ENCODE data around the gene PRND.

PRND gene

DNA sequence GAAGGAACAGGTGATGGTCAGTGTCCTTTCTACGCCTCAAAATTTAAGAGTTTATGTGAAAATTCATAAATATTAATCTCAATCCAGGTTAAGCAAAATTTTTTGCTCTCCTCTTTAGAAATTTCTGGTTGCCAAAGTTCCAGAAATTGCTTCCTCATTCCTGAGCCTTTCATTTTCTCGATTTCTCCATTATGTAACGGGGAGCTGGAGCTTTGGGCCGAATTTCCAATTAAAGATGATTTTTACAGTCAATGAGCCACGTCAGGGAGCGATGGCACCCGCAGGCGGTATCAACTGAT, 35.8 kb upstream of the PRND start:
- DNase-seq (ENCODE audit: low spot score) (no peak), ATAC-seq (ENCODE audit: low read depth) (no peak)
- H3K4me3 ChIP-seq (ENCODE audit: severe bottlenecking): peak overlapping the region; percentile 77
- no peak for TF ChIP-seq CTCF (IDR thresholded peaks at IDR 0.05; ENCODE audit: poor library complexity, severe bottlenecking)
- peaks cover 54% of the 10 kb centered on the region for H3K4me1 ChIP-seq (ENCODE audit: insufficient read depth, poor library complexity, severe bottlenecking)
- no peaks in the 10 kb centered on the region for H3K9me3 ChIP-seq (ENCODE audit: severe bottlenecking)
- no peaks in the 10 kb centered on the region for H3K27me3 ChIP-seq (ENCODE audit: insufficient read depth, poor library complexity, severe bottlenecking)
- H3K36me3 ChIP-seq (ENCODE audit: low read depth): peaks cover 37% of the 10 kb centered on the region
- H3K27ac ChIP-seq (ENCODE audit: poor library complexity, severe bottlenecking): peak overlapping the region; percentile 94

- H3K4me3 ChIP-seq (ENCODE audit: severe bottlenecking): peak overlapping the region; percentile 77
- H3K27me3 ChIP-seq (ENCODE audit: insufficient read depth, poor library complexity, severe bottlenecking): no peaks in the 10 kb centered on the region
- no peaks in the 10 kb centered on the region for H3K9me3 ChIP-seq (ENCODE audit: severe bottlenecking)
- DNase-seq (ENCODE audit: low spot score): no peak
- TF ChIP-seq CTCF (IDR thresholded peaks at IDR 0.05; ENCODE audit: poor library complexity, severe bottlenecking): no peak
- no peak for ATAC-seq (ENCODE audit: low read depth)
- H3K27ac ChIP-seq (ENCODE audit: poor library complexity, severe bottlenecking): peak overlapping the region; percentile 94
- H3K4me1 ChIP-seq (ENCODE audit: insufficient read depth, poor library complexity, severe bottlenecking): peaks cover 57% of the 10 kb centered on the region
- peaks cover 62% of the 10 kb centered on the region for H3K36me3 ChIP-seq (ENCODE audit: low read depth)
These were observed 33.4 kb upstream of the PRND start for GRCh38 chr20:4688305-4688704.

GRCh38 chr20:4689220-4689619, 32.5 kb upstream of the PRND start:
- Histone ChIP-seq H3K4me1 (ENCODE audit: insufficient read depth, poor library complexity, severe bottlenecking) (peaks cover 57% of the 10 kb centered on the region), H3K36me3 (ENCODE audit: low read depth) (peaks cover 69% of the 10 kb centered on the region), H3K4me3 (ENCODE audit: severe bottlenecking) (no peak overlapping the region), H3K27ac (ENCODE audit: poor library complexity, severe bottlenecking) (peak overlapping the region; percentile 5), H3K9me3 (ENCODE audit: severe bottlenecking) (no peaks in the 10 kb centered on the region), H3K27me3 (ENCODE audit: insufficient read depth, poor library complexity, severe bottlenecking) (no peaks in the 10 kb centered on the region)
- DNase-seq (ENCODE audit: low spot score) (no peak), ATAC-seq (ENCODE audit: low read depth) (no peak)
- TF ChIP-seq CTCF (IDR thresholded peaks at IDR 0.05; ENCODE audit: poor library complexity, severe bottlenecking): no peak

GRCh38 chr20:4691753-4692152, 30.0 kb upstream of the PRND start:
- Histone ChIP-seq H3K36me3 (ENCODE audit: low read depth) (peaks cover 95% of the 10 kb centered on the region), H3K4me1 (ENCODE audit: insufficient read depth, poor library complexity, severe bottlenecking) (peaks cover 52% of the 10 kb centered on the region)
- no peak for TF ChIP-seq CTCF (IDR thresholded peaks at IDR 0.05; ENCODE audit: poor library complexity, severe bottlenecking)

GRCh38 chr20:4694076-4694475, 27.6 kb upstream of the PRND start:
- H3K9me3 ChIP-seq (ENCODE audit: severe bottlenecking): no peaks in the 10 kb centered on the region
- TF ChIP-seq CTCF (IDR thresholded peaks at IDR 0.05; ENCODE audit: poor library complexity, severe bottlenecking): no peak
- DNase-seq (ENCODE audit: low spot score) (no peak), ATAC-seq (ENCODE audit: low read depth) (no peak)
- no peak overlapping the region for H3K27ac ChIP-seq (ENCODE audit: poor library complexity, severe bottlenecking)
- H3K27me3 ChIP-seq (ENCODE audit: insufficient read depth, poor library complexity, severe bottlenecking): no peaks in the 10 kb centered on the region
- peaks cover 36% of the 10 kb centered on the region for H3K4me1 ChIP-seq (ENCODE audit: insufficient read depth, poor library complexity, severe bottlenecking)
- H3K4me3 ChIP-seq (ENCODE audit: severe bottlenecking): no peak overlapping the region
- peaks cover 99% of the 10 kb centered on the region for H3K36me3 ChIP-seq (ENCODE audit: low read depth)

More at GRCh38 chr20:4691753-4692152, 30.0 kb upstream of the PRND start:
- ATAC-seq (ENCODE audit: low read depth): no peak
- Histone ChIP-seq H3K9me3 (ENCODE audit: severe bottlenecking) (no peaks in the 10 kb centered on the region), H3K4me3 (ENCODE audit: severe bottlenecking) (no peak overlapping the region), H3K27ac (ENCODE audit: poor library complexity, severe bottlenecking) (no peak overlapping the region), H3K27me3 (ENCODE audit: insufficient read depth, poor library complexity, severe bottlenecking) (no peaks in the 10 kb centered on the region)
- no peak for DNase-seq (ENCODE audit: low spot score)
